HepG2 (cell line): ENCODE results near the gene IARS2. TPM values are rescaled to one million over a fixed set of nuclear protein-coding genes. Genes with fewer than 3 reads are reported as not detected.

Source experiments
- ARHGAP35 ChIP-seq: sonication (generic); formaldehyde crosslinking; IDR thresholded peaks from 2 replicates; pipeline ENCODE4 v1.9.0; 2022; ENCODE audit warnings: mild to moderate bottlenecking, inconsistent platforms, moderate library complexity, missing genetic modification reagents, borderline replicate concordance
- CHCHD3 ChIP-seq: sonication (generic); formaldehyde crosslinking; IDR thresholded peaks from 2 replicates; pipeline ENCODE4 v1.8.0; 2022; ENCODE audit warnings: mild to moderate bottlenecking, missing genetic modification reagents, moderate library complexity
- FOXA3 ChIP-seq: IDR thresholded peaks from 2 replicates; pipeline ENCODE4 v1.6.1; 2016; ENCODE audit warnings: missing genetic modification reagents, missing compliant biosample characterization
- KLF12 ChIP-seq: sonication (generic); formaldehyde crosslinking; IDR thresholded peaks from 2 replicates; pipeline ENCODE4 v1.4.0; 2020; ENCODE audit warnings: missing genetic modification reagents, borderline replicate concordance
- MEF2D ChIP-seq: sonication (generic); formaldehyde crosslinking; IDR thresholded peaks from 2 replicates; pipeline ENCODE4 v1.5.1; 2020; ENCODE audit warnings: mild to moderate bottlenecking, missing genetic modification reagents
- MYNN ChIP-seq: sonication (generic); formaldehyde crosslinking; IDR thresholded peaks from 2 replicates; pipeline ENCODE4 v1.4.0; 2020; ENCODE audit warnings: mild to moderate bottlenecking, low read depth, missing genetic modification reagents
- POGZ ChIP-seq: sonication (generic); formaldehyde crosslinking; IDR thresholded peaks from 2 replicates; pipeline ENCODE4 v1.4.0; 2020; ENCODE audit warnings: mild to moderate bottlenecking, missing genetic modification reagents
- REPIN1 ChIP-seq: sonication (generic); formaldehyde crosslinking; IDR thresholded peaks from 2 replicates; pipeline ENCODE4 v1.8.0; 2022; ENCODE audit warnings: missing genetic modification reagents, low read depth, mild to moderate bottlenecking, borderline replicate concordance
- SRSF9 ChIP-seq: fragments of 200-400 bp; formaldehyde crosslinking; IDR thresholded peaks from 2 replicates; pipeline ENCODE4 v1.6.1; 2018; ENCODE audit warnings: borderline replicate concordance, mild to moderate bottlenecking, low read depth, low read length; ENCODE audit not compliant: insufficient read depth, poor library complexity, severe bottlenecking
- ZBTB1 ChIP-seq: sonication (generic); formaldehyde crosslinking; IDR thresholded peaks from 2 replicates; pipeline ENCODE4 v1.4.0; 2020; ENCODE audit warnings: missing genetic modification reagents, borderline replicate concordance
- ZHX1 ChIP-seq: sonication (generic); formaldehyde crosslinking; IDR thresholded peaks from 2 replicates; pipeline ENCODE4 v1.8.1; 2022; ENCODE audit warnings: low read depth, mild to moderate bottlenecking, missing genetic modification reagents
- ZNF160 ChIP-seq: sonication (generic); formaldehyde crosslinking; IDR thresholded peaks from 2 replicates; pipeline ENCODE4 v1.8.0; 2022; ENCODE audit warnings: mild to moderate bottlenecking, inconsistent platforms, missing genetic modification reagents
- ZNF274 ChIP-seq: sonication (generic); formaldehyde crosslinking; IDR thresholded peaks from 2 replicates; pipeline ENCODE4 v1.5.1; 2020; ENCODE audit warnings: mild to moderate bottlenecking, missing genetic modification reagents
- ZNF33B ChIP-seq: sonication (generic); formaldehyde crosslinking; IDR thresholded peaks from 2 replicates; pipeline ENCODE4 v1.5.1; 2020; ENCODE audit warnings: mild to moderate bottlenecking, missing genetic modification reagents
- ZNF780A ChIP-seq: sonication (generic); formaldehyde crosslinking; IDR thresholded peaks from 2 replicates; pipeline ENCODE4 v1.8.0; 2022; ENCODE audit warnings: mild to moderate bottlenecking, missing genetic modification reagents, moderate library complexity
- ZNF782 ChIP-seq: sonication (generic); formaldehyde crosslinking; IDR thresholded peaks from 2 replicates; pipeline ENCODE4 v1.4.0; 2020; ENCODE audit warnings: missing genetic modification reagents, mild to moderate bottlenecking, borderline replicate concordance
- polyA plus RNA-seq, 8 experiments: library from polyadenylated mRNA; depleted of rRNA in 3 of 8; stranded (reverse) in 7 of 8; unstranded in 1 of 8; fragments of >200 nt; fragmentation: Illumina TruSeq in 4 of 8; extraction: Trizol in 4 of 8; gene quantifications; 2 replicates each; pipeline versions ENCODE4 v1.2.1 to v1.2.3, GENCODE V29; 2011 to 2016; ENCODE audit warnings: low read depth in 4 of 8, missing spikeins in 1 of 8, mixed read lengths in 1 of 8; ENCODE audit not compliant: insufficient read depth in 1 of 8
- total RNA-seq, 5 experiments: library from RNA; depleted of rRNA; stranded (reverse); fragments of >200 nt; fragmentation: Illumina TruSeq; extraction: Trizol; gene quantifications; 2 replicates each; pipeline ENCODE4 v1.2.3, GENCODE V29; 2016; ENCODE audit warnings: low read depth in 1 of 5
- TF ChIP-seq, protein P1 (sequence below): sonication (generic); formaldehyde crosslinking; IDR thresholded peaks from 2 replicates; pipeline ENCODE4 v1.4.0; 2020; ENCODE audit warnings: missing genetic modification reagents, borderline replicate concordance
- TF ChIP-seq, protein P2 (sequence below): sonication (generic); formaldehyde crosslinking; IDR thresholded peaks from 2 replicates; pipeline ENCODE4 v1.4.0; 2020; ENCODE audit warnings: missing genetic modification reagents

IARS2 gene
- total and polyA plus RNA-seq, 2 of the 13 experiments (the other 11 are each of a cell fraction or from before 2014, with no cell fraction given) = 28.6 to 122 TPM

DNA sequence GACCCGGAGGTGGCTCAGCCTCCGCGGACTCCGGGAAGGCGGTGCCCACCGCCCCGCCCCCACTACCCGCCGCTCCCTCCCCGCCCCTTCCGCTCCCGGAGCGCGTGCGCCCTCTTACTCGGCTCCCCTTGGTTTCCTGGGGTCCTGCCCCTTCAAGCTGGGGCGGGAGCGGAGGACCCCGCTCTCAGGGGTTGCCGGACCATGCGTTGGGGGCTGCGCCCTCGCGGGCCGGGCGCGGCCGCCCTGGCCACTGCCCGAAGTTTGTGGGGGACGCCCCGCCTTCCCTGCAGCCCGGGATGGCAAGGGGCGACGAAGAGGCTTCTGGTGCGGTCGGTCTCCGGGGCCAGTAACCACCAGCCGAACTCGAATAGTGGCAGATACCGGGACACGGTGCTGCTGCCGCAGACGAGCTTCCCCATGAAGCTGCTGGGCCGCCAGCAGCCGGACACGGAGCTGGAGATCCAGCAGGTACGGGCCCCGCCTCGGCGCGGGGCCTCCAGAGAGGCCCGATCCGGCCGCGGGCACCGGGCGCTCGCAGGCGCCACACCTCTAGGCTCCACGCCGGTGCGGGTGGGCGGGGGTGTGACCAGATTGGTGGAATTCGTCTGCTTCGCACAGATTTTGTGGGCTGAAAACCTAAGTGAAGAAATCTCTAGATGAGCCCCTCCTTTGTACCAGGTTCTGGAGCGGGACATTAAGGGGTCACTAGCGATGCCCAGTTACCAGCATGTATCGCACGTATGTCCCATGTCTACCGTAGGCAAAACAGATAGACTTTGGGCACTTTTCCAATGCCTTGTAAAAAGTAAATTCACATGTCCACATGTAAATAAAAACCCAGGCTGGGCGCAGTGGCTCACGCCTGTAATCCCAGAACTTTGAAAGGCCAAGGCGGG is at the start of gene IARS2 (continued):
- TF ChIP-seq SRSF9 (no peak), REPIN1 (peak; percentile 35; the same call in 1 of the 2 replicates), ZNF780A (CRISPR knock-in tag) (no peak), CHCHD3 (CRISPR knock-in tag) (no peak), FOXA3 (CRISPR knock-in tag) (no peak), ZNF33B (CRISPR knock-in tag) (0 out of 2 replicates have a peak, but pooled peaks have one; percentile 52), ZNF782 (CRISPR knock-in tag) (peak; percentile 77; the same call in 1 of the 2 replicates), POGZ (CRISPR knock-in tag) (peak; percentile 17; the same call in 1 of the 2 replicates), ZHX1 (CRISPR knock-in tag) (no peak), ZBTB1 (CRISPR knock-in tag) (no peak), KLF12 (CRISPR knock-in tag) (peak; percentile 71), MYNN (CRISPR knock-in tag) (0 out of 2 replicates have a peak, but pooled peaks have one; percentile 54), ZNF274 (CRISPR knock-in tag) (peak; percentile 79; the same call in 1 of the 2 replicates), MEF2D (CRISPR knock-in tag) (no peak), ARHGAP35 (CRISPR knock-in tag) (peak; percentile 67; the same call in 1 of the 2 replicates), ZNF160 (0 out of 2 replicates have a peak, but pooled peaks have one; percentile 32)
- TF ChIP-seq, protein P1, sequence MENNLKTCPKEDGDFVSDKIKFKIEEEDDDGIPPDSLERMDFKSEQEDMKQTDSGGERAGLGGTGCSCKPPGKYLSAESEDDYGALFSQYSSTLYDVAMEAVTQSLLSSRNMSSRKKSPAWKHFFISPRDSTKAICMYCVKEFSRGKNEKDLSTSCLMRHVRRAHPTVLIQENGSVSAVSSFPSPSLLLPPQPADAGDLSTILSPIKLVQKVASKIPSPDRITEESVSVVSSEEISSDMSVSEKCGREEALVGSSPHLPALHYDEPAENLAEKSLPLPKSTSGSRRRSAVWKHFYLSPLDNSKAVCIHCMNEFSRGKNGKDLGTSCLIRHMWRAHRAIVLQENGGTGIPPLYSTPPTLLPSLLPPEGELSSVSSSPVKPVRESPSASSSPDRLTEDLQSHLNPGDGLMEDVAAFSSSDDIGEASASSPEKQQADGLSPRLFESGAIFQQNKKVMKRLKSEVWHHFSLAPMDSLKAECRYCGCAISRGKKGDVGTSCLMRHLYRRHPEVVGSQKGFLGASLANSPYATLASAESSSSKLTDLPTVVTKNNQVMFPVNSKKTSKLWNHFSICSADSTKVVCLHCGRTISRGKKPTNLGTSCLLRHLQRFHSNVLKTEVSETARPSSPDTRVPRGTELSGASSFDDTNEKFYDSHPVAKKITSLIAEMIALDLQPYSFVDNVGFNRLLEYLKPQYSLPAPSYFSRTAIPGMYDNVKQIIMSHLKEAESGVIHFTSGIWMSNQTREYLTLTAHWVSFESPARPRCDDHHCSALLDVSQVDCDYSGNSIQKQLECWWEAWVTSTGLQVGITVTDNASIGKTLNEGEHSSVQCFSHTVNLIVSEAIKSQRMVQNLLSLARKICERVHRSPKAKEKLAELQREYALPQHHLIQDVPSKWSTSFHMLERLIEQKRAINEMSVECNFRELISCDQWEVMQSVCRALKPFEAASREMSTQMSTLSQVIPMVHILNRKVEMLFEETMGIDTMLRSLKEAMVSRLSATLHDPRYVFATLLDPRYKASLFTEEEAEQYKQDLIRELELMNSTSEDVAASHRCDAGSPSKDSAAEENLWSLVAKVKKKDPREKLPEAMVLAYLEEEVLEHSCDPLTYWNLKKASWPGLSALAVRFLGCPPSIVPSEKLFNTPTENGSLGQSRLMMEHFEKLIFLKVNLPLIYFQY = 0 out of 2 replicates have a peak, but pooled peaks have one; percentile 17
- TF ChIP-seq, protein P2, sequence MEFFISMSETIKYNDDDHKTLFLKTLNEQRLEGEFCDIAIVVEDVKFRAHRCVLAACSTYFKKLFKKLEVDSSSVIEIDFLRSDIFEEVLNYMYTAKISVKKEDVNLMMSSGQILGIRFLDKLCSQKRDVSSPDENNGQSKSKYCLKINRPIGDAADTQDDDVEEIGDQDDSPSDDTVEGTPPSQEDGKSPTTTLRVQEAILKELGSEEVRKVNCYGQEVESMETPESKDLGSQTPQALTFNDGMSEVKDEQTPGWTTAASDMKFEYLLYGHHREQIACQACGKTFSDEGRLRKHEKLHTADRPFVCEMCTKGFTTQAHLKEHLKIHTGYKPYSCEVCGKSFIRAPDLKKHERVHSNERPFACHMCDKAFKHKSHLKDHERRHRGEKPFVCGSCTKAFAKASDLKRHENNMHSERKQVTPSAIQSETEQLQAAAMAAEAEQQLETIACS (CRISPR knock-in tag) = peak; percentile 50
